A549 (cell line): ENCODE data around the gene SRPK1.

Experiments used
- CHD4 ChIP-seq: fragments of 200-600 bp; sonication (generic); IDR thresholded peaks from 2 replicates; pipeline ENCODE4 v1.6.1; 2016; ENCODE audit warnings: antibody characterized with exemption, mild to moderate bottlenecking, borderline replicate concordance
- CTCF ChIP-seq: fragments of >200 bp; sonication (Bioruptor Twin); formaldehyde crosslinking; IDR thresholded peaks from 3 replicates; pipeline ENCODE4 v1.5.1; 2016
- JUN ChIP-seq, 2 experiments: fragments of >200 bp; sonication (Bioruptor Twin); formaldehyde crosslinking; IDR thresholded peaks; 2 replicates in 1 of 2; 3 replicates in 1 of 2; pipeline ENCODE4 v1.6.1; 2016 to 2017
- KDM1A ChIP-seq: fragments of 200-600 bp; sonication (generic); IDR thresholded peaks from 2 replicates; pipeline ENCODE4 v1.6.1; 2016; ENCODE audit warnings: low read depth, mild to moderate bottlenecking
- MAX ChIP-seq: IDR thresholded peaks from 2 replicates; pipeline ENCODE4 v1.6.1; 2012
- PBX3 ChIP-seq: IDR thresholded peaks from 2 replicates; pipeline ENCODE4 v1.6.1; 2012

DNA sequence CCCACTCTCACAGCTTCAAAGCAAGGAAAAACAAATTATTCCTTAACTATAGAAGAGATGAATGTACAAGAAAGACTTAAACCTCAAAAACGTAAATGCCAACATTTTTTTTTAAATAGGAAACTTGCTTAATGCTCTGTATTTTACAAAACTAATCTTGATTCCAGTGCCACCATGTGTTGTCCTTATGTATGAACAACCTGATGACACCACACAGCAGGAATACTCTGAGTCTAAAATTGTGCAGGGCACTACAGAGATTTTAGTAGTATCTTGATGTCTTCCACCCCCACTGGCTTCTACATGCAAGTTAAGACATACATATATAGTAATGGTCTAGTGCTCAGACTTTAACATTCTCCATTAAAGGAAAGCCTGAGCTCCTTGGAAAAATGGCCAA is 46.2 kb downstream of the SRPK1 start:
- no peak for TF ChIP-seq PBX3
- TF ChIP-seq MAX: no peak
- TF ChIP-seq CTCF: no peak
- TF ChIP-seq KDM1A: no peak
- TF ChIP-seq CHD4: no peak
- no peak for TF ChIP-seq JUN (IDR thresholded peaks at IDR 0.05)
